Measurements from ENCODE around the gene BICD2. TPM values are rescaled to one million over a fixed set of nuclear protein-coding genes. Genes with fewer than 3 reads are reported as not detected.

The BICD2 gene
- polyA plus RNA-seq, 1 donor from 2014 or later: 22.4 TPM

GRCh38 chr9:92671323-92671722 is 93.3 kb downstream of the BICD2 start:
- Histone ChIP-seq H3K4me3 (ENCODE audit: low read length) (peak overlapping the region; percentile 99), H4K20me1 (ENCODE audit: insufficient read depth) (no peaks in the 10 kb centered on the region), H3K9me3 (ENCODE audit: low read length) (no peaks in the 10 kb centered on the region), H3K36me3 (ENCODE audit: insufficient read depth, low read length) (no peaks in the 10 kb centered on the region), H3K4me2 (ENCODE audit: low read length) (no peak overlapping the region), H3K79me2 (replicated peaks; ENCODE audit: insufficient read depth, low read length) (peaks cover 21% of the 10 kb centered on the region), H2AFZ (ENCODE audit: low read depth, low read length) (no peak overlapping the region), H3K27me3 (ENCODE audit: insufficient read depth, low read depth, low read length) (no peaks in the 10 kb centered on the region), H3K9ac (ENCODE audit: low read length) (no peak overlapping the region), H3F3A (ENCODE audit: insufficient read depth, low read length, poor library complexity, severe bottlenecking) (no peaks in the 10 kb centered on the region), H3K9me2 (ENCODE audit: insufficient read depth, low read length) (no peaks in the 10 kb centered on the region), H3K27ac (ENCODE audit: low read length) (no peak overlapping the region)
- TF ChIP-seq EP300 (conservative IDR thresholded peaks at IDR 0.05; ENCODE audit: poor library complexity, severe bottlenecking) (no peak), SMC3 (conservative IDR thresholded peaks at IDR 0.05; ENCODE audit: poor library complexity) (no peak), RAD21 (conservative IDR thresholded peaks at IDR 0.05) (no peak), TAF1 (IDR thresholded peaks at IDR 0.05; ENCODE audit: low read depth) (no peak), EZH2 (IDR thresholded peaks at IDR 0.05; ENCODE audit: borderline replicate concordance, insufficient read depth, low read length, poor library complexity, severe bottlenecking) (no peak)

GRCh38 chr9:92669890-92670708 is 94.5 kb downstream of the BICD2 start, which contains the start of gene IPPK:
TSS of gene IPPK (minus strand) at chr9:92670131. CDS start at chr9:92669988, 143 bp downstream.
- no peaks in the 10 kb centered on the region for H3K27me3 ChIP-seq (ENCODE audit: insufficient read depth, low read depth, low read length)
- H3K4me2 ChIP-seq (ENCODE audit: low read length): peak within 1 kb of the TSS; percentile 79
- no peaks in the 10 kb centered on the region for H3K9me2 ChIP-seq (ENCODE audit: insufficient read depth, low read length)
- peak within 1 kb of the TSS; percentile 98 for H2AFZ ChIP-seq (ENCODE audit: low read depth, low read length)
- peak within 1 kb of the TSS; percentile 99 for H3K4me3 ChIP-seq (ENCODE audit: low read length)
- no peaks in the 10 kb centered on the region for H4K20me1 ChIP-seq (ENCODE audit: insufficient read depth)
- no peaks in the 10 kb centered on the region for H3K9me3 ChIP-seq (ENCODE audit: low read length)
- no peaks in the 10 kb centered on the region for H3F3A ChIP-seq (ENCODE audit: insufficient read depth, low read length, poor library complexity, severe bottlenecking)
- H3K36me3 ChIP-seq (ENCODE audit: insufficient read depth, low read length): no peaks in the 10 kb centered on the region
- TF ChIP-seq POLR2AphosphoS5 (IDR thresholded peaks at IDR 0.05): peak; percentile 73
- peak; percentile 66 for TF ChIP-seq TAF1 (IDR thresholded peaks at IDR 0.05; ENCODE audit: low read depth)
- peak; percentile 15 for TF ChIP-seq RAD21 (conservative IDR thresholded peaks at IDR 0.05)
- TF ChIP-seq EP300 (conservative IDR thresholded peaks at IDR 0.05; ENCODE audit: poor library complexity, severe bottlenecking): peak; percentile 60
- TF ChIP-seq CTCF (IDR thresholded peaks at IDR 0.05; ENCODE audit: poor library complexity, severe bottlenecking): no peak
- TF ChIP-seq MXI1 (conservative IDR thresholded peaks at IDR 0.05; ENCODE audit: poor library complexity, severe bottlenecking): peak; percentile 79
- no peak for TF ChIP-seq EZH2 (IDR thresholded peaks at IDR 0.05; ENCODE audit: borderline replicate concordance, insufficient read depth, low read length, poor library complexity, severe bottlenecking)
- TF ChIP-seq SMC3 (conservative IDR thresholded peaks at IDR 0.05; ENCODE audit: poor library complexity): peak; percentile 38
- peak; percentile 80 for TF ChIP-seq REST (IDR thresholded peaks at IDR 0.05; ENCODE audit: borderline replicate concordance)
- H3K9ac ChIP-seq (ENCODE audit: low read length): peak within 1 kb of the TSS; percentile 91
- peaks cover 26% of the 10 kb centered on the region for H3K79me2 ChIP-seq (replicated peaks; ENCODE audit: insufficient read depth, low read length)
- peak within 1 kb of the TSS; percentile 83 for H3K27ac ChIP-seq (ENCODE audit: low read length)

Measured in neural cell (in vitro differentiated cells).